ENCODE measurements around the gene TLCD3B. TPM values are rescaled to one million over a fixed set of nuclear protein-coding genes. Genes with fewer than 3 reads are reported as not detected.
A peak's percentile ranks its signal among the peaks of the same experiment; 100 is the strongest.

TLCD3B gene
- total and polyA plus RNA-seq, 9 of the 15 experiments (the other 6 are each of a cell fraction or from before 2014, with no cell fraction given) = 0.10 to 0.52 (median 0.23) TPM; not detected in 4

DNA sequence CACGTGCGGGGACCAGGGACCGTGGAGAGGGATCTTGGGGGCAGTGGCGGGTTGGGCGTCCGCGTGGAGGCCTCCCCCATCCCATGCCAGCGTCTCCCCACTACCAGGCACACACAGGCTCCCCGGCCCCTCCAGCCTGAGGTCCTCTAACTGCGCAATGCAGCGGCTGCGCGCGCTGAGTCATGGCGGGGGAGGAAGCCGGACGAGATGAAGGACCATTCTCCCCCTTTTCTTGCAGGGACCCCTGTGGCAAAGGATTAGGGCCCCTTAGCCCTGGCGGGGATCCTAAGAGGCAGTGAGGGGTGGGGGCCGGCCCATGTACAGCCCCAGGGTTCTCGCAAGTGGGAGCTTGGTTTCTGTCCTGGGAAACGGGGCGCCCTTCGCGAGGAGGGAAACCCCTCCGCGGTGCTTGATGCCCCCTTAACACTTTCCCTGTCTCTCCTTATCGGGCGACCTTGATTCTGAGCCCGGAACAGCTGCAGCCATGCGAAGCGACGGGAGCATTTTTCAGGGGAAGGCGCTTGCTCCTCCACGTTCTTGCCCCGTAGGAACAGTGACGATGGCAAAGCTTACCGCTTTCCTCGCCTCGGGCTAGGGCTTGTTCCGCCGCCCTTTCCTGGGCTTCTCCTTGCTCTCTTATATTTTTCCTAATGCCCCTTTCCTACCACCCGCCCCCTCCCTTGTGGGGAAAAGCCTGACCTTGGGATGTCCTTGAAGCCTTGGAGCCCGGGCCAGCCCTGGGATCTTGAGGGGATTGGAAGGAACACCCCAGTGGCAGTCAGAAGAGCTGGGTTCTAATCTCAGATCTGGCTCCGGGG is 35.1 kb upstream of the TLCD3B start (continued):
- TF ChIP-seq HDAC1 (IDR thresholded peaks at IDR 0.05) = peak in 1 of 2 experiments; percentile 83; a peak in 2 of 4 replicates
- TF ChIP-seq, protein P1, sequence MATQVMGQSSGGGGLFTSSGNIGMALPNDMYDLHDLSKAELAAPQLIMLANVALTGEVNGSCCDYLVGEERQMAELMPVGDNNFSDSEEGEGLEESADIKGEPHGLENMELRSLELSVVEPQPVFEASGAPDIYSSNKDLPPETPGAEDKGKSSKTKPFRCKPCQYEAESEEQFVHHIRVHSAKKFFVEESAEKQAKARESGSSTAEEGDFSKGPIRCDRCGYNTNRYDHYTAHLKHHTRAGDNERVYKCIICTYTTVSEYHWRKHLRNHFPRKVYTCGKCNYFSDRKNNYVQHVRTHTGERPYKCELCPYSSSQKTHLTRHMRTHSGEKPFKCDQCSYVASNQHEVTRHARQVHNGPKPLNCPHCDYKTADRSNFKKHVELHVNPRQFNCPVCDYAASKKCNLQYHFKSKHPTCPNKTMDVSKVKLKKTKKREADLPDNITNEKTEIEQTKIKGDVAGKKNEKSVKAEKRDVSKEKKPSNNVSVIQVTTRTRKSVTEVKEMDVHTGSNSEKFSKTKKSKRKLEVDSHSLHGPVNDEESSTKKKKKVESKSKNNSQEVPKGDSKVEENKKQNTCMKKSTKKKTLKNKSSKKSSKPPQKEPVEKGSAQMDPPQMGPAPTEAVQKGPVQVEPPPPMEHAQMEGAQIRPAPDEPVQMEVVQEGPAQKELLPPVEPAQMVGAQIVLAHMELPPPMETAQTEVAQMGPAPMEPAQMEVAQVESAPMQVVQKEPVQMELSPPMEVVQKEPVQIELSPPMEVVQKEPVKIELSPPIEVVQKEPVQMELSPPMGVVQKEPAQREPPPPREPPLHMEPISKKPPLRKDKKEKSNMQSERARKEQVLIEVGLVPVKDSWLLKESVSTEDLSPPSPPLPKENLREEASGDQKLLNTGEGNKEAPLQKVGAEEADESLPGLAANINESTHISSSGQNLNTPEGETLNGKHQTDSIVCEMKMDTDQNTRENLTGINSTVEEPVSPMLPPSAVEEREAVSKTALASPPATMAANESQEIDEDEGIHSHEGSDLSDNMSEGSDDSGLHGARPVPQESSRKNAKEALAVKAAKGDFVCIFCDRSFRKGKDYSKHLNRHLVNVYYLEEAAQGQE (IDR thresholded peaks at IDR 0.05; ENCODE audit: borderline replicate concordance) = no peak
- TF ChIP-seq, protein P1 (CRISPR knock-in tag; IDR thresholded peaks at IDR 0.05; ENCODE audit: low read depth) = 0 out of 2 replicates have a peak, but pooled peaks have one; percentile 48
- peak; percentile 2 for TF ChIP-seq POLR2B (IDR thresholded peaks at IDR 0.05; ENCODE audit: low read depth, partially characterized antibody)
- TF ChIP-seq PRPF4 (IDR thresholded peaks at IDR 0.05; ENCODE audit: insufficient read depth, low read depth, low read length, poor library complexity, severe bottlenecking) = peak; percentile 6
- TF ChIP-seq EP400 (IDR thresholded peaks at IDR 0.05) = no peak
- TF ChIP-seq, protein P2, sequence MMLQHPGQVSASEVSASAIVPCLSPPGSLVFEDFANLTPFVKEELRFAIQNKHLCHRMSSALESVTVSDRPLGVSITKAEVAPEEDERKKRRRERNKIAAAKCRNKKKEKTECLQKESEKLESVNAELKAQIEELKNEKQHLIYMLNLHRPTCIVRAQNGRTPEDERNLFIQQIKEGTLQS (IDR thresholded peaks at IDR 0.05) = peak; percentile 63
- TF ChIP-seq, protein P2 (CRISPR knock-in tag; conservative IDR thresholded peaks at IDR 0.05) = no peak
- TF ChIP-seq SMARCB1 (IDR thresholded peaks at IDR 0.05; ENCODE audit: insufficient read length, low read depth) = no peak
- peak; percentile 22 for TF ChIP-seq SMAD1 (IDR thresholded peaks at IDR 0.05; ENCODE audit: low read depth, low read length, partially characterized antibody)
- TF ChIP-seq ZNF224 (CRISPR knock-in tag; IDR thresholded peaks at IDR 0.05) = no peak
- peak; percentile 89 for TF ChIP-seq SAP30 (IDR thresholded peaks at IDR 0.05; ENCODE audit: borderline replicate concordance, insufficient read depth, low read depth, low read length, poor library complexity, severe bottlenecking)
- TF ChIP-seq ZNF174 (CRISPR knock-in tag; IDR thresholded peaks at IDR 0.05) = no peak
- peak; percentile 49; the same call in 1 of the 2 replicates for TF ChIP-seq JUND (IDR thresholded peaks at IDR 0.05; ENCODE audit: borderline replicate concordance, low read depth, low read length)
- no peak for TF ChIP-seq JUND (tag; IDR thresholded peaks at IDR 0.05; ENCODE audit: borderline replicate concordance, low read depth, low read length)
- 0 out of 2 replicates have a peak, but pooled peaks have one; percentile 16 for TF ChIP-seq MAFK (IDR thresholded peaks at IDR 0.05; ENCODE audit: low read length)
- 0 out of 2 replicates have a peak, but pooled peaks have one; percentile 11 for TF ChIP-seq CC2D1A (IDR thresholded peaks at IDR 0.05)
- TF ChIP-seq HDAC2 (IDR thresholded peaks at IDR 0.05) = peak; percentile 25
- peak in 1 of 2 experiments; percentile 24; a peak in 2 of 4 replicates for TF ChIP-seq NONO (IDR thresholded peaks at IDR 0.05; ENCODE audit: low read depth in 2 of 2, low read length in 1 of 2)

Data from K562 (cell line).